Esophagus squamous epithelium (tissue), 4 donors: ENCODE measurements around the gene GGT5.
"Not testable (repeated sequence)": the region's sequence is repeated elsewhere in the genome, so short reads cannot be mapped to it uniquely, and the experiment has no call there.

Experiments
- CTCF ChIP-seq, 6 experiments: fragments of 450-650 bp in 4 of 6; fragments of 200-600 bp in 2 of 6; sonication (generic) in 2 of 6; IDR thresholded peaks; one replicate each; pipeline ENCODE4 v1.5.1; 2016 to 2019; ENCODE audit warnings: antibody characterized with exemption in 6 of 6, mild to moderate bottlenecking in 4 of 6, moderate library complexity in 4 of 6
- POLR2A ChIP-seq, 4 donors: fragments of 450-650 bp; IDR thresholded peaks; one replicate each; pipeline ENCODE4 v1.6.1; 2017; ENCODE audit warnings: antibody characterized with exemption in 4 of 4, mild to moderate bottlenecking in 4 of 4, moderate library complexity in 3 of 4

- TF ChIP-seq CTCF, POLR2A (IDR thresholded peaks at IDR 0.05): not testable (repeated sequence)
Measured at GRCh38 chr22:24287801-24288200, 42.9 kb upstream of the GGT5 start.
